ENCODE data around the gene COG5.

DNA sequence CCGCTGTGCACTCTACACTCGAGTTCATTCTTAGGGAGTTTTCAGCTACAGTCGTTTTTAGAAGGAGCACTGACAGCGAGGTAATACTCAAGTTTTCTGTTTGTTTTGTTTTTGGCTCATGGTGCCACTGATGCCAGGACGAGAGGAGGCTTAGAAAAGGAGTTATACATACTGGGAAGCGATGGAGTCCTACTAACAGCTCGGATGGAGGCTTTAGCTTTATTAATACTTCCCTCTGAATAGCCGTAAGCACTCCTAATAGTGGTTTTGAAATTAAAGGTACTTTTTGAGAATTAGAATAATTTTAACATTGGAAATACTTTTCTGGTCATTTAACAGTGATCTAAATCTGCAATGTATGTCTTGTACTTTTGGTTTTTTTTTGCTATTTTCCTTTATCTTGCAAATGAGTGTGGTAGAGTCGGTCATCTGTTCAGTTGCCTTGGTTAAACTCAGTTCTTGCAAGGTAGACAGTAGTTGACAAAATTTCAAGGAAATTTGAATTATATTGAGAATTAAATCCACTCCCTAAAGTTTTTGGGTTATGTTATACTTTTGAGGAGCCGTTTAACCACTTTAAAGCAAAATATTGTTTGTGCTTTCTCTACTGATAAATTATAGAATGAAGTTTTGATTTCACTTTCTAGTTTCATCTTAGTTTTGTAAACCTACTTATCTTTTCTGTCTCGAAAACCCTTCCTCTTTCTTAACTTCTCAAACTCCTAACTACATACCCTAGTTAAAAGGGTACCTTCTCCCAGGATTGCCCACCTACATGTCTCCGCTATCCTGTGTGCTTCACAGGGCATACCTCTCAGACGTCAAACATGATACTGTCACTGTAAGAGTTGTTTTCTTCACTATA, 393.4 kb downstream of the COG5 start:
- TF ChIP-seq, protein P1, sequence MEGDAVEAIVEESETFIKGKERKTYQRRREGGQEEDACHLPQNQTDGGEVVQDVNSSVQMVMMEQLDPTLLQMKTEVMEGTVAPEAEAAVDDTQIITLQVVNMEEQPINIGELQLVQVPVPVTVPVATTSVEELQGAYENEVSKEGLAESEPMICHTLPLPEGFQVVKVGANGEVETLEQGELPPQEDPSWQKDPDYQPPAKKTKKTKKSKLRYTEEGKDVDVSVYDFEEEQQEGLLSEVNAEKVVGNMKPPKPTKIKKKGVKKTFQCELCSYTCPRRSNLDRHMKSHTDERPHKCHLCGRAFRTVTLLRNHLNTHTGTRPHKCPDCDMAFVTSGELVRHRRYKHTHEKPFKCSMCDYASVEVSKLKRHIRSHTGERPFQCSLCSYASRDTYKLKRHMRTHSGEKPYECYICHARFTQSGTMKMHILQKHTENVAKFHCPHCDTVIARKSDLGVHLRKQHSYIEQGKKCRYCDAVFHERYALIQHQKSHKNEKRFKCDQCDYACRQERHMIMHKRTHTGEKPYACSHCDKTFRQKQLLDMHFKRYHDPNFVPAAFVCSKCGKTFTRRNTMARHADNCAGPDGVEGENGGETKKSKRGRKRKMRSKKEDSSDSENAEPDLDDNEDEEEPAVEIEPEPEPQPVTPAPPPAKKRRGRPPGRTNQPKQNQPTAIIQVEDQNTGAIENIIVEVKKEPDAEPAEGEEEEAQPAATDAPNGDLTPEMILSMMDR (IDR thresholded peaks at IDR 0.05 in 4 of 5, conservative IDR thresholded peaks at IDR 0.05 in 1 of 5), result no peak
- no peak for TF ChIP-seq POLR2A (IDR thresholded peaks at IDR 0.05)
